Progenitor cell of endocrine pancreas (in vitro differentiated cells): ENCODE results near the gene THSD4. TPM values are rescaled to one million over a fixed set of nuclear protein-coding genes. Genes with fewer than 3 reads are reported as not detected.

Experiments
- DNase-seq: peaks from one replicate; pipeline ENCODE4 v3.0.0; 2021; ENCODE audit warnings: low spot score; ENCODE audit not compliant: unreplicated experiment
- H3K27ac Mint-ChIP-seq: 2 replicates; pipeline ENCODE4 v1.8.0; 2021; ENCODE audit warnings: mild to moderate bottlenecking, moderate library complexity, mixed read lengths
- H3K27me3 Mint-ChIP-seq: 2 replicates; pipeline ENCODE4 v1.8.0; 2021; ENCODE audit warnings: mixed read lengths
- H3K36me3 Mint-ChIP-seq: 2 replicates; pipeline ENCODE4 v1.8.0; 2022; ENCODE audit warnings: mixed read lengths; ENCODE audit not compliant: insufficient read depth
- H3K4me1 Mint-ChIP-seq: 2 replicates; pipeline ENCODE4 v1.8.0; 2021; ENCODE audit warnings: low read depth, mixed read lengths
- H3K4me3 Mint-ChIP-seq: 2 replicates; pipeline ENCODE4 v1.8.0; 2021; ENCODE audit warnings: low read depth, mild to moderate bottlenecking, moderate library complexity, mixed read lengths
- H3K9me3 Mint-ChIP-seq: 2 replicates; pipeline ENCODE4 v1.8.0; 2021; ENCODE audit warnings: low read depth, mixed read lengths
- total RNA-seq: library from RNA; stranded (reverse); gene quantifications from 2 replicates; pipeline ENCODE4 v1.2.1, GENCODE V29; 2021
- TF ChIP-seq, protein P1 (sequence below): fragments of 200-600 bp; sonication (generic); IDR thresholded peaks from one replicate; pipeline ENCODE4 v1.5.0; 2021; ENCODE audit warnings: antibody characterized with exemption, mild to moderate bottlenecking; ENCODE audit not compliant: unreplicated experiment

The THSD4 gene
- total RNA-seq, 1 donor from 2014 or later, result 6.8 TPM

DNA sequence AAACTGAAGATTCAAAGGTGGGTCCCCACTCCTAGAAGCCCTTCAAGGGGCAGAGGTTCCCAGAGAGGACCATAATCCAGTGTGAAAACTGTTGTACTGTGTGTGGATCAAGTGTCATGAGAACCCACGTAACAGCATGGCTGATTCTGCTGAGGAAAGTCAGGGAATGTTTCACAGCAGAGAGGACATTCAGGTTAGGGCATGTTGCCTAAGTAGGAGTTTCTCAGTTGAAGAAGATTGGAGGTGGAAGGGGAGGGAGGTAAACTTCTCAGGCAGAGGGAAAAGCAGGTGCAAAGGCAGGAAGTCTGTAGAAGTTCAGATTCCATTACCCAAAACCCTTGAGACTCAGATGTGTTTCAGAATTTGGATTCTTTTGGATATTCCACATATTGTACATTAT lies 448.9 kb downstream of the THSD4 start:
- DNase-seq, result no peak
- H3K27ac Mint-ChIP-seq, result no peak overlapping the region
- no peaks in the 10 kb centered on the region for H3K4me1 Mint-ChIP-seq
- no peak overlapping the region for H3K4me3 Mint-ChIP-seq
- TF ChIP-seq, protein P1, sequence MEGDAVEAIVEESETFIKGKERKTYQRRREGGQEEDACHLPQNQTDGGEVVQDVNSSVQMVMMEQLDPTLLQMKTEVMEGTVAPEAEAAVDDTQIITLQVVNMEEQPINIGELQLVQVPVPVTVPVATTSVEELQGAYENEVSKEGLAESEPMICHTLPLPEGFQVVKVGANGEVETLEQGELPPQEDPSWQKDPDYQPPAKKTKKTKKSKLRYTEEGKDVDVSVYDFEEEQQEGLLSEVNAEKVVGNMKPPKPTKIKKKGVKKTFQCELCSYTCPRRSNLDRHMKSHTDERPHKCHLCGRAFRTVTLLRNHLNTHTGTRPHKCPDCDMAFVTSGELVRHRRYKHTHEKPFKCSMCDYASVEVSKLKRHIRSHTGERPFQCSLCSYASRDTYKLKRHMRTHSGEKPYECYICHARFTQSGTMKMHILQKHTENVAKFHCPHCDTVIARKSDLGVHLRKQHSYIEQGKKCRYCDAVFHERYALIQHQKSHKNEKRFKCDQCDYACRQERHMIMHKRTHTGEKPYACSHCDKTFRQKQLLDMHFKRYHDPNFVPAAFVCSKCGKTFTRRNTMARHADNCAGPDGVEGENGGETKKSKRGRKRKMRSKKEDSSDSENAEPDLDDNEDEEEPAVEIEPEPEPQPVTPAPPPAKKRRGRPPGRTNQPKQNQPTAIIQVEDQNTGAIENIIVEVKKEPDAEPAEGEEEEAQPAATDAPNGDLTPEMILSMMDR, result no peak
- no peaks in the 10 kb centered on the region for H3K9me3 Mint-ChIP-seq
- H3K27me3 Mint-ChIP-seq, result peaks cover 11% of the 10 kb centered on the region
- no peaks in the 10 kb centered on the region for H3K36me3 Mint-ChIP-seq

DNA sequence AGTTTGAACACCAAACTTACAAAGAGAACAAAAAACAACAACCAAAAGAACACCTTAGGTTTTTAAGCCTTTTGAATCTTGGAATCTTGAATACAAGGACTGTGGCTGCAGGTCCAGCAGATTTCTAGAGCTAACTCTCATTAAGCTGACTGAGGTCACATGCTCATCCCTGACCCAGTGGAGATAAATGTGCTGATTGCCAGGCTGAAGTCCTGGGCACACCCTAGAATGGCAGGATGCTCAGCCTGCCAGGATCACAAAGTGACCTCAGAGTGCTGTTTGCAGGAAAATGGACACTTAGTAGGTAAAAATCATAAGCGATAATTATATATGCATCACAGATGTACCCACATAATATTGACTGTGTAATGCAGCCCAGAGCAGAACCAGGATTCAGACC lies 449.7 kb downstream of the THSD4 start:
- Mint-ChIP-seq H3K27me3 (peaks cover 11% of the 10 kb centered on the region), H3K4me1 (no peaks in the 10 kb centered on the region), H3K36me3 (no peaks in the 10 kb centered on the region), H3K9me3 (no peaks in the 10 kb centered on the region), H3K27ac (no peak overlapping the region), H3K4me3 (no peak overlapping the region)
- no peak for DNase-seq
- TF ChIP-seq, protein P1, result no peak

DNA sequence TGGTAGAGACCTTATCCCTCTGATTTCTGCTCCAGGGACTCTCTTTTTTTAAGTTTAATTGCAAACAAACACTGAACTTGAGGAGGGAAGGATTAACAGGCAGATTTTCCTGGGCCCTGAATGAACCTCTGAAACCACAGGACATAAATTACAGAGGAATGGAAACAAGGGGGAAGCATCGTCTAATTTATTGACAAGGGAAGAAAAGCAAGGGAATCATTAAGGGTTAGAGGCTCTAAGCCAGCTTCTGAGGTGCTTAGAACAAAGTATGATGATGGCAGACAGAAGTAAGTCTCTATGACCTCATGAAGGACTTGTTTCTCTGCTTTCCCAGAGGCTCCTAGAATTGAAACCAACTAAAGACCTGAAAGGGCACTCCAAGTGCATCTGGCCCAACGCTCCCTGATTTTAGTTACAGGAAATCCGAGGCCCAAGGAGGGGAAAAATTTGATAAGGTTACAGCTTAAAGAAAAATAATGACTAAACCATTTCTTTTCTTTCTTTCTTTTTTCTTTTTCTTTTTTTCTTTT lies 450.4 kb downstream of the THSD4 start:
- no peak overlapping the region for H3K27ac Mint-ChIP-seq
- H3K36me3 Mint-ChIP-seq, result no peaks in the 10 kb centered on the region
- TF ChIP-seq, protein P1, result no peak
- H3K4me1 Mint-ChIP-seq, result no peaks in the 10 kb centered on the region
- H3K9me3 Mint-ChIP-seq, result no peaks in the 10 kb centered on the region
- H3K4me3 Mint-ChIP-seq, result no peak overlapping the region
- peaks cover 11% of the 10 kb centered on the region for H3K27me3 Mint-ChIP-seq
- no peak for DNase-seq

DNA sequence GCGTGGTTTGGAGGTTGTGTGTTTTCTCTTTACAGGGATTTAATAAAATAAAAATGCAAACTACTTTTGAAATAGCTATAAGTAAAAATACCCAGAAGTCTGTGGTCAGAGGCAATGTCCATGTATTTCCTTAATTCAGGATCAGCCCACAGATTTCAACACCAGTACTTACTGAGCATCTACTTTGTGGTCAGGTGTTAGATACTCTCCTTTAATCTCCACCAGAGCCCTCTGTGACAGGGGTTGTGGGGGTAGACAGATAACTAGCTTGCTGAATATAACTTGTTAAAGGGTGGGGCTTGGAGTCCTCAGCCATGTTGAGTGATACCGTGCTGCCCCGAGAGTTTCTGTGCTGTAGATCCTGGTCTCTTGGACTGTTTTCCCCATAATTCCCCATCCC lies 451.0 kb downstream of the THSD4 start:
- no peaks in the 10 kb centered on the region for H3K36me3 Mint-ChIP-seq
- no peak for DNase-seq
- no peak overlapping the region for H3K4me3 Mint-ChIP-seq
- no peaks in the 10 kb centered on the region for H3K4me1 Mint-ChIP-seq
- TF ChIP-seq, protein P1, result no peak
- H3K27ac Mint-ChIP-seq, result no peak overlapping the region
- no peaks in the 10 kb centered on the region for H3K9me3 Mint-ChIP-seq
- peaks cover 10% of the 10 kb centered on the region for H3K27me3 Mint-ChIP-seq

DNA sequence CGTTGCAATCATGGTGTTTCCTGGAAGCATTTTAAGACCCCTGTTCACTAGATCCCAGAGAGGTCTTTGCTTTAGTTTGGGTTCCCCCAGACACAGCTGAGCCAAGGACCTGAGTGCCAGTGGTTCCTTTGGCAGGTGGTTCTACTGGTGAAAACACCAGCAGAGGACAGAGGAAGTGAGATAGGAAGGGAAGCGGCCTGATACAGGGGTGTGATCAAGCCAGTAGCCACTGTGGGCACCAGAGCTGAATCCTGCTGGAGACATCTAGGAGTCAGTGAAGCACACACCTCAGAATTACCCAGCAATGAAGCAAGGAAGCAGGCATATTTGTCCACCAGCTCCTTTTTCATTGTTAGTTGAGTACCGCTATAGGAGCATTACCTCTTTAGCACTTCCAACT lies 451.9 kb downstream of the THSD4 start:
- DNase-seq, result no peak
- Mint-ChIP-seq H3K4me3 (no peak overlapping the region), H3K9me3 (no peaks in the 10 kb centered on the region), H3K27ac (no peak overlapping the region), H3K4me1 (no peaks in the 10 kb centered on the region), H3K27me3 (peaks cover 6% of the 10 kb centered on the region), H3K36me3 (no peaks in the 10 kb centered on the region)
- TF ChIP-seq, protein P1, result no peak
